ENCODE measurements around the gene SRXN1. TPM values are rescaled to one million over a fixed set of nuclear protein-coding genes. Genes with fewer than 3 reads are reported as not detected.

The SRXN1 gene
- total RNA-seq, 4 donors from 2014 or later, result 36.9 to 57.1 (median 38.0) TPM

DNA sequence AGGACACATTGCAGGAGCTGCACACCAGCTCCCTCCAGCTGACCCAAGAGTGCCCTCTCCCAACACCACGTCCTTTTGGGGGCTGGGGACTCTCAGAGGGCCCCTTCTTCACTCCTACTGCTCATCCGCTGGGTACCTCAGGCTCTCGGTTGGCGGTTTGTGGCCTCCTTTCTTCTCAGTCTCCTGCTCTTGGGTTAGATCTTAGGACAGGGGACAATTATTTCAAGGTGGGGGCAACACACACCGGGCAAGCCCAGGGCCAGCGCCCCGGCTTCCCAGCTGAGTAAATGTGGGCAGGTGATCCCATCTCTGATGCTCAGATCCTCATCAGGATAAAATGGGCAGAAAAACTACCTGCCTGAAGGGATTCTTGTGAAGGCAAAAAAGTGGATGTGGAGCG is 44.0 kb downstream of the SRXN1 start:
- WGBS, 2 donors (ENCODE audit: low coverage in 1 of 2), result 83 to 88% methylated on average over 2 of the region's 8 CpGs
- H3K27ac ChIP-seq, result peak overlapping the region in 1 of 4 donors; percentile 63
- ATAC-seq, result no peak
- H3K27me3 ChIP-seq, result peaks cover 80% of the 10 kb centered on the region
- H3K9me3 ChIP-seq, result no peaks in the 10 kb centered on the region
- peaks cover 0 to 23% (median 0%) of the 10 kb centered on the region in 3 donors for H3K4me1 ChIP-seq
- TF ChIP-seq POLR2AphosphoS5 (IDR thresholded peaks at IDR 0.05), result no peak
- no peak for TF ChIP-seq POLR2A (IDR thresholded peaks at IDR 0.05)
- no peak for TF ChIP-seq CTCF (IDR thresholded peaks at IDR 0.05)
- no peaks in the 10 kb centered on the region for H3K36me3 ChIP-seq
- H3K4me3 ChIP-seq, result peak overlapping the region in 1 of 2 donors; percentile 47

DNA sequence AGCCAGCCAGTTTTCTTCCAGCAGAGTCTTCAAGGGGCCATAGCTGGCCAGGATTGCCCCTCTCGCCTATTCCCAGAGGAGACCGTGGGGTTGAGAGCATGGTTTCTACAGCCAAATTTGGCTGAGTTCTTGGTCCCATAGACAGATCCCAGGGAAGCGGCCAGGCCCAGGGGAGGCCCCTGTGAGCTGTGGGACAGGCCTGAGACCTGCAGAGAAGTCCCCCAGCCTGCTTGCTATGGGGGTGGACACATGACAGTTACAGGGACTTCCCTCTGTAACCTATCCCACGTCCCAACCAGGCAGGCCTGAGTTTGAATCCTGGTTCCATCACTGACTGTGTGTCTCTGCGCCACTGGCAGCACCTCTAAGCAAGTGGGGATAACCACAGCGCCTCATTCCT is 45.5 kb downstream of the SRXN1 start:
- Histone ChIP-seq H3K9me3 (no peaks in the 10 kb centered on the region), H3K27me3 (peaks cover 66% of the 10 kb centered on the region), H3K36me3 (no peaks in the 10 kb centered on the region), H3K4me3 (peak overlapping the region in 1 of 2 donors; percentile 47), H3K27ac (peak overlapping the region in 2 of 4 donors; percentile 17 to 63), H3K4me1 (peaks cover 0 to 23% (median 0%) of the 10 kb centered on the region in 3 donors)
- WGBS, 2 donors (ENCODE audit: low coverage in 1 of 2), result 87 to 100% methylated on average over 2 of the region's 6 CpGs
- no peak for ATAC-seq
- TF ChIP-seq CTCF (IDR thresholded peaks at IDR 0.05) (no peak), POLR2A (IDR thresholded peaks at IDR 0.05) (no peak), EP300 (IDR thresholded peaks at IDR 0.05) (no peak), POLR2AphosphoS5 (IDR thresholded peaks at IDR 0.05) (no peak)

DNA sequence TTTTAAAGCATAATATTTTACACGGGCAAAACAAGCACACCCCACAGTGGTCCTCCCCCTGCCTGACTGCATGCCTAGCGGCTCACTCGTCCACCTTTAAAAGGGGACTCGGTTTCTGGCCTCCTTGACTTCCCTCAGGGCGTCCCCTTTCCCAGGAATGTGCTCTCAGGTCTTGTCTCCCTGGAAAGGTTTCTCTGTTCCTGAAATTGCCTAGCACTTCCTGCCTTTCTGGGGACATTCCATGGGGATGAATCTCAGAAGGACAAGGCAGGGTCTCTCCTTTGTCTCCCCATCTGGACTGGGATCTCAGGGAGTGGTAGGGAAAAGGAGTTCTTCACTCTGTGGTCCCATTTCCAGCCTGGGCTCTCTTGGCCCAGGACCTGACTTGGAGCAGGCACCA is 47.8 kb downstream of the SRXN1 start:
- Histone ChIP-seq H3K27ac (peak overlapping the region in 2 of 4 donors; percentile 37 to 38), H3K4me1 (peaks cover 0 to 8% (median 0%) of the 10 kb centered on the region in 3 donors), H3K27me3 (peaks cover 44% of the 10 kb centered on the region), H3K36me3 (no peaks in the 10 kb centered on the region), H3K4me3 (no peak overlapping the region), H3K9me3 (no peaks in the 10 kb centered on the region)
- no peak for ATAC-seq
- WGBS, 2 donors (ENCODE audit: low coverage in 1 of 2), result 65 to 72% methylated on average over 4 to 5 of the region's 5 CpGs
- no peak for TF ChIP-seq POLR2AphosphoS5 (IDR thresholded peaks at IDR 0.05)
- no peak for TF ChIP-seq EP300 (IDR thresholded peaks at IDR 0.05)
- TF ChIP-seq CTCF (IDR thresholded peaks at IDR 0.05), result no peak
- TF ChIP-seq POLR2A (IDR thresholded peaks at IDR 0.05), result no peak

DNA sequence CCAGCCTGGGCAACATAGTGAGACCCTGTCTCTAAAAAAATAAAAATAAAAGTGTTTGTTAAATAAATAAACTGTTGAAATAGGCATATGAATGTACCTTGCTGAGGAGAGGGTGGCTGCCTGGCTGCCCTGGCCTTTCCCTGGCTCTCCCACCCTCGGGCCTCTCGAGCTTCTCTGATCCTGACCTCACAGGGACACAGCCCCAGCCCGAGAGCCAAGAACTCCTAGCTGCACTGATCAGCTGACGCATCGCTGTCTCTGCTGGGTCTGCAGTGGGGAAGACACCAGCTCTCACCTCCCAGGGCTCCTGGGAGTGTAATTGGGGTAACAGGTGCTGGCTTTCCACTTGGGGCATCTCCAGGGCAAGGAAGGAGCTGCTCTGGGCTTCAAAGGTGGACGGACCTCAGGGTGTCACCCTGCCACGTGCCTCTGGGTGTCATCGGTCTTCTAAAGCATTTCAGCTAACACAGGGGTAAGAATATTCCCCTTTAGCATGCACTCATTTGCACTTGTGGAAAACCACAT is 49.8 kb downstream of the SRXN1 start:
- ATAC-seq, result no peak
- H3K9me3 ChIP-seq, result no peaks in the 10 kb centered on the region
- peak overlapping the region in 2 of 4 donors; percentile 43 to 52 for H3K27ac ChIP-seq
- peaks cover 24% of the 10 kb centered on the region for H3K27me3 ChIP-seq
- H3K4me3 ChIP-seq, result no peak overlapping the region
- H3K36me3 ChIP-seq, result no peaks in the 10 kb centered on the region
- TF ChIP-seq POLR2A (IDR thresholded peaks at IDR 0.05) (no peak), CTCF (IDR thresholded peaks at IDR 0.05) (no peak), EP300 (IDR thresholded peaks at IDR 0.05) (no peak), POLR2AphosphoS5 (IDR thresholded peaks at IDR 0.05) (no peak)
- 53 to 69% methylated on average over 4 of the region's 8 CpGs for WGBS, 2 donors (ENCODE audit: low coverage in 1 of 2)
- no peaks in the 10 kb centered on the region for H3K4me1 ChIP-seq
